ENCODE data around the gene RNF224. TPM values are rescaled to one million over a fixed set of nuclear protein-coding genes. Genes with fewer than 3 reads are reported as not detected.

RNF224 gene
- polyA plus RNA-seq, 1 of the 3 experiments (the other 2 are of a cell fraction) = 0.03 TPM

GRCh38 chr9:137211532-137211931, 15.8 kb upstream of the RNF224 start:
- no peak overlapping the region for H3K4me2 ChIP-seq
- POLR2A ChIA-PET = no interaction called here

More at GRCh38 chr9:137211532-137211931, 15.8 kb upstream of the RNF224 start:
- Histone ChIP-seq H3K9me2 (no peaks in the 10 kb centered on the region), H3K79me2 (ENCODE audit: insufficient read depth) (peaks cover 17% of the 10 kb centered on the region), H4K20me1 (ENCODE audit: insufficient read depth) (no peaks in the 10 kb centered on the region), H3F3A (replicated peaks; ENCODE audit: insufficient read depth) (no peaks in the 10 kb centered on the region), H3K9ac (no peak overlapping the region), H3K4me1 (ENCODE audit: control insufficient read depth in 1 of 2, insufficient read depth in 2 of 2, low read depth in 1 of 2, low read length in 1 of 2) (peaks cover 3 to 7% of the 10 kb centered on the region in 2 experiments), H3K36me3 (replicated peaks in 1 of 2; ENCODE audit: control insufficient read depth in 1 of 2, insufficient read depth in 2 of 2, low read length in 1 of 2) (peaks cover 0 to 14% of the 10 kb centered on the region in 2 experiments), H3K27me3 (ENCODE audit: insufficient read depth) (no peaks in the 10 kb centered on the region), H3K4me3 (ENCODE audit: low read depth in 2 of 2, low read length in 1 of 2) (no peak overlapping the region), H3K27ac (ENCODE audit: low read depth in 2 of 2, low read length in 1 of 2) (no peak overlapping the region), H2AFZ (ENCODE audit: low read depth) (no peak overlapping the region), H3K9me3 (no peaks in the 10 kb centered on the region)
- DNase-seq = no peak
- WGBS (ENCODE audit: low lambda C conversion rate) = 92% methylated on average over 10 of the region's 13 CpGs
- CTCF ChIA-PET = interaction anchor here (1.2 to 3.6 kb wide), 3 partner anchors 16 to 89 kb away, joined by 3 to 13 read pairs (median 4); partner anchors contain the start of gene RNF224
- TF ChIP-seq USF2 (IDR thresholded peaks at IDR 0.05; ENCODE audit: borderline replicate concordance, low read depth, low read length) = no peak
- TF ChIP-seq EZH2phosphoT487 (IDR thresholded peaks at IDR 0.05; ENCODE audit: borderline replicate concordance, low read depth) = no peak
- TF ChIP-seq NRF1 (IDR thresholded peaks at IDR 0.05; ENCODE audit: low read depth, low read length) = no peak
- no peak for TF ChIP-seq ELF1 (IDR thresholded peaks at IDR 0.05)
- no peak for TF ChIP-seq REST (IDR thresholded peaks at IDR 0.05; ENCODE audit: low read depth, low read length)
- TF ChIP-seq SMC3 (IDR thresholded peaks at IDR 0.05; ENCODE audit: low read depth, low read length) = no peak
- no peak for TF ChIP-seq TCF12 (IDR thresholded peaks at IDR 0.05)
- no peak for TF ChIP-seq GABPA (IDR thresholded peaks at IDR 0.05; ENCODE audit: low read depth)
- TF ChIP-seq GATA2 (CRISPR knock-in tag; IDR thresholded peaks at IDR 0.05) = no peak
- no peak for TF ChIP-seq CHD2 (IDR thresholded peaks at IDR 0.05; ENCODE audit: low read length, partially characterized antibody)
- TF ChIP-seq EP300 (IDR thresholded peaks at IDR 0.05; ENCODE audit: borderline replicate concordance in 1 of 2, low read depth in 1 of 2, low read length in 1 of 2) = no peak
- TF ChIP-seq NFIC (IDR thresholded peaks at IDR 0.05; ENCODE audit: borderline replicate concordance) = no peak

Data from SK-N-SH (cell line).